Measurements from ENCODE around the gene TRIM75. TPM values are rescaled to one million over a fixed set of nuclear protein-coding genes. Genes with fewer than 3 reads are reported as not detected.

TRIM75 gene
- total RNA-seq: not detected

- no peaks in the 10 kb centered on the region for H3K9me3 ChIP-seq
- WGBS, 2 donors: 50 to 71% methylated on average over 4 to 6 of the region's 6 CpGs
- ATAC-seq: no peak
These were observed at the start of gene TRIM75 for GRCh38 chr4:165053645-165054044. TSS of gene TRIM75 (plus strand) at chr4:165053866. CDS start at chr4:165059148, 5,282 bp downstream.

GRCh38 chr4:165005352-165005925 is 48.2 kb upstream of the TRIM75 start:
- H3K9me3 ChIP-seq: no peaks in the 10 kb centered on the region
- H3K27me3 ChIP-seq: no peaks in the 10 kb centered on the region
- ATAC-seq: no peak
- H3K36me3 ChIP-seq (replicated peaks in 1 of 2; ENCODE audit: insufficient read depth in 1 of 2, low read depth in 2 of 2): no peaks in the 10 kb centered on the region
- no peak overlapping the region for H3K27ac ChIP-seq
- H3K4me1 ChIP-seq: no peaks in the 10 kb centered on the region
- DNase-seq: no peak
- WGBS, 2 donors: 65 to 69% methylated on average over 6 of the region's 6 CpGs
- intact Hi-C loops (cut with DNase I): no loop called here
- no peak overlapping the region for H3K4me3 ChIP-seq
- TF ChIP-seq POLR2A (IDR thresholded peaks at IDR 0.05): no peak
- no peak for TF ChIP-seq CTCF (IDR thresholded peaks at IDR 0.05)

More at GRCh38 chr4:165053645-165054044, at the start of gene TRIM75:
- intact Hi-C loops (cut with DNase I): no loop called here
- TF ChIP-seq CTCF (IDR thresholded peaks at IDR 0.05): no peak
- no peak for TF ChIP-seq POLR2A (IDR thresholded peaks at IDR 0.05)
- no peaks in the 10 kb centered on the region for H3K27me3 ChIP-seq
- no peak within 1 kb of the TSS for H3K27ac ChIP-seq
- no peak within 1 kb of the TSS for H3K4me3 ChIP-seq
- H3K4me1 ChIP-seq: no peaks in the 10 kb centered on the region
- no peak for DNase-seq
- no peaks in the 10 kb centered on the region for H3K36me3 ChIP-seq (replicated peaks in 1 of 2; ENCODE audit: insufficient read depth in 1 of 2, low read depth in 2 of 2)

- Histone ChIP-seq H3K4me3 (no peak overlapping the region), H3K36me3 (replicated peaks in 1 of 2; ENCODE audit: insufficient read depth in 1 of 2, low read depth in 2 of 2) (no peaks in the 10 kb centered on the region), H3K9me3 (no peaks in the 10 kb centered on the region), H3K27me3 (no peaks in the 10 kb centered on the region), H3K27ac (no peak overlapping the region), H3K4me1 (no peaks in the 10 kb centered on the region)
- no peak for DNase-seq
- intact Hi-C loops (cut with DNase I): no loop called here
- no peak for TF ChIP-seq POLR2A (IDR thresholded peaks at IDR 0.05)
- no peak for TF ChIP-seq CTCF (IDR thresholded peaks at IDR 0.05)
- WGBS, 2 donors: 72 to 80% methylated on average over 7 to 9 of the region's 9 CpGs
- no peak for ATAC-seq
These were observed 47.2 kb upstream of the TRIM75 start for GRCh38 chr4:165006456-165006855.

GRCh38 chr4:165006886-165007285 is 46.8 kb upstream of the TRIM75 start:
- no peaks in the 10 kb centered on the region for H3K9me3 ChIP-seq
- no peak overlapping the region for H3K27ac ChIP-seq
- DNase-seq (no peak), ATAC-seq (no peak)
- no peak overlapping the region for H3K4me3 ChIP-seq
- H3K4me1 ChIP-seq: no peaks in the 10 kb centered on the region
- intact Hi-C loops (cut with DNase I): no loop called here
- H3K27me3 ChIP-seq: no peaks in the 10 kb centered on the region
- WGBS, 2 donors: 43 to 70% methylated on average over 5 of the region's 5 CpGs
- TF ChIP-seq POLR2A (IDR thresholded peaks at IDR 0.05): no peak
- TF ChIP-seq CTCF (IDR thresholded peaks at IDR 0.05): no peak
- no peaks in the 10 kb centered on the region for H3K36me3 ChIP-seq (replicated peaks in 1 of 2; ENCODE audit: insufficient read depth in 1 of 2, low read depth in 2 of 2)

Data from body of pancreas (tissue), 4 donors.